Activated CD4-positive, alpha-beta T cell treated with anti-CD3 and anti-CD28 coated beads, Interleukin-2, amount 10 ng/mL, durations not matched to agents 24 days and 14 days (primary cell): Measurements from ENCODE around the gene COBL. TPM values are rescaled to one million over a fixed set of nuclear protein-coding genes. Genes with fewer than 3 reads are reported as not detected.
A peak's percentile ranks its signal among the peaks of the same experiment; 100 is the strongest.

Source experiments
- DNase-seq: peaks from one replicate; pipeline ENCODE4 v3.0.0; 2022
- H3K27ac Mint-ChIP-seq: one replicate; pipeline ENCODE4 v1.8.0; 2022; ENCODE audit warnings: mild to moderate bottlenecking, mixed read lengths
- H3K27me3 Mint-ChIP-seq: one replicate; pipeline ENCODE4 v1.8.0; 2022; ENCODE audit warnings: mixed read lengths
- H3K36me3 Mint-ChIP-seq: one replicate; pipeline ENCODE4 v1.8.0; 2022; ENCODE audit warnings: low read depth, mild to moderate bottlenecking, mixed read lengths
- H3K4me1 Mint-ChIP-seq: one replicate; pipeline ENCODE4 v1.8.0; 2021; ENCODE audit warnings: mixed read lengths
- H3K4me3 Mint-ChIP-seq: one replicate; pipeline ENCODE4 v1.8.0; 2022; ENCODE audit warnings: mild to moderate bottlenecking, moderate library complexity, mixed read lengths
- H3K9me3 Mint-ChIP-seq: one replicate; pipeline ENCODE4 v1.8.0; 2021; ENCODE audit warnings: mixed read lengths
- intact Hi-C: fragments of 100-400 bp; cut with micrococcal nuclease; formaldehyde crosslinking; loops from one replicate; pipeline ENCODE4 v1.15.1; 2023
- total RNA-seq: library from RNA; stranded (reverse); gene quantifications from 2 replicates; pipeline ENCODE4 v1.2.3, GENCODE V29; 2022

Gene COBL
- total RNA-seq, 1 donor from 2014 or later = not detected

GRCh38 chr7:51190969-51191368 is 125.6 kb downstream of the COBL start:
- Mint-ChIP-seq H3K4me1 (no peaks in the 10 kb centered on the region), H3K36me3 (no peaks in the 10 kb centered on the region), H3K27me3 (peaks cover 7% of the 10 kb centered on the region), H3K9me3 (no peaks in the 10 kb centered on the region), H3K27ac (no peak overlapping the region), H3K4me3 (no peak overlapping the region)
- intact Hi-C loops = no loop called here
- no peak for DNase-seq

GRCh38 chr7:51189777-51190176 is 126.8 kb downstream of the COBL start:
- Mint-ChIP-seq H3K27ac (no peak overlapping the region), H3K4me3 (no peak overlapping the region), H3K4me1 (no peaks in the 10 kb centered on the region), H3K9me3 (no peaks in the 10 kb centered on the region), H3K36me3 (no peaks in the 10 kb centered on the region), H3K27me3 (peaks cover 4% of the 10 kb centered on the region)
- no peak for DNase-seq
- intact Hi-C loops = no loop called here

- peaks cover 4% of the 10 kb centered on the region for H3K27me3 Mint-ChIP-seq
- intact Hi-C loops = no loop called here
- H3K36me3 Mint-ChIP-seq = no peaks in the 10 kb centered on the region
- DNase-seq = no peak
- H3K27ac Mint-ChIP-seq = no peak overlapping the region
- H3K9me3 Mint-ChIP-seq = no peaks in the 10 kb centered on the region
- H3K4me1 Mint-ChIP-seq = no peaks in the 10 kb centered on the region
- no peak overlapping the region for H3K4me3 Mint-ChIP-seq
Observed at GRCh38 chr7:51188987-51189386, 127.6 kb downstream of the COBL start.

- Mint-ChIP-seq H3K9me3 (no peaks in the 10 kb centered on the region), H3K27ac (no peak overlapping the region), H3K27me3 (peaks cover 2% of the 10 kb centered on the region), H3K36me3 (no peaks in the 10 kb centered on the region), H3K4me3 (no peak overlapping the region), H3K4me1 (no peaks in the 10 kb centered on the region)
- DNase-seq = no peak
- intact Hi-C loops = no loop called here
Observed at GRCh38 chr7:51187941-51188340, 128.7 kb downstream of the COBL start.

GRCh38 chr7:51186531-51186930 is 130.1 kb downstream of the COBL start:
- intact Hi-C loops = no loop called here
- H3K4me1 Mint-ChIP-seq = no peaks in the 10 kb centered on the region
- DNase-seq = no peak
- H3K9me3 Mint-ChIP-seq = no peaks in the 10 kb centered on the region
- no peaks in the 10 kb centered on the region for H3K36me3 Mint-ChIP-seq
- H3K27ac Mint-ChIP-seq = no peak overlapping the region
- peaks cover 2% of the 10 kb centered on the region for H3K27me3 Mint-ChIP-seq
- H3K4me3 Mint-ChIP-seq = no peak overlapping the region

GRCh38 chr7:51182636-51183166 is 133.9 kb downstream of the COBL start:
- Mint-ChIP-seq H3K9me3 (no peaks in the 10 kb centered on the region), H3K27ac (no peak overlapping the region), H3K27me3 (peaks cover 2% of the 10 kb centered on the region), H3K36me3 (no peaks in the 10 kb centered on the region), H3K4me3 (no peak overlapping the region), H3K4me1 (no peaks in the 10 kb centered on the region)
- intact Hi-C loops = no loop called here
- no peak for DNase-seq

- DNase-seq = no peak
- no peaks in the 10 kb centered on the region for H3K36me3 Mint-ChIP-seq
- H3K9me3 Mint-ChIP-seq = no peaks in the 10 kb centered on the region
- peaks cover 6% of the 10 kb centered on the region for H3K27me3 Mint-ChIP-seq
- intact Hi-C loops = no loop called here
- H3K27ac Mint-ChIP-seq = no peak overlapping the region
- no peak overlapping the region for H3K4me3 Mint-ChIP-seq
- no peaks in the 10 kb centered on the region for H3K4me1 Mint-ChIP-seq
Observed at GRCh38 chr7:51180092-51180491, 136.5 kb downstream of the COBL start.

- Mint-ChIP-seq H3K4me3 (no peak overlapping the region), H3K36me3 (no peaks in the 10 kb centered on the region), H3K27ac (no peak overlapping the region), H3K9me3 (no peaks in the 10 kb centered on the region), H3K27me3 (peaks cover 14% of the 10 kb centered on the region), H3K4me1 (no peaks in the 10 kb centered on the region)
- no peak for DNase-seq
- intact Hi-C loops = no loop called here
Observed at GRCh38 chr7:51175992-51176388, 140.6 kb downstream of the COBL start.

- intact Hi-C loops = no loop called here
- H3K4me3 Mint-ChIP-seq = no peak overlapping the region
- H3K27me3 Mint-ChIP-seq = peaks cover 15% of the 10 kb centered on the region
- no peak overlapping the region for H3K27ac Mint-ChIP-seq
- H3K4me1 Mint-ChIP-seq = no peaks in the 10 kb centered on the region
- no peaks in the 10 kb centered on the region for H3K36me3 Mint-ChIP-seq
- DNase-seq = no peak
- H3K9me3 Mint-ChIP-seq = no peaks in the 10 kb centered on the region
Observed at GRCh38 chr7:51175316-51175991, 141.2 kb downstream of the COBL start.

GRCh38 chr7:51165337-51165736 is 151.3 kb downstream of the COBL start:
- Mint-ChIP-seq H3K4me1 (peaks cover 5% of the 10 kb centered on the region), H3K27ac (no peak overlapping the region), H3K4me3 (no peak overlapping the region), H3K27me3 (peaks cover 32% of the 10 kb centered on the region), H3K36me3 (no peaks in the 10 kb centered on the region), H3K9me3 (no peaks in the 10 kb centered on the region)
- intact Hi-C loops = no loop called here
- no peak for DNase-seq

GRCh38 chr7:51162724-51163329 is 153.8 kb downstream of the COBL start:
- Mint-ChIP-seq H3K27me3 (peaks cover 28% of the 10 kb centered on the region), H3K4me1 (peaks cover 5% of the 10 kb centered on the region), H3K4me3 (no peak overlapping the region), H3K27ac (no peak overlapping the region), H3K36me3 (no peaks in the 10 kb centered on the region), H3K9me3 (no peaks in the 10 kb centered on the region)
- intact Hi-C loops = loop anchor here (1.0 to 5.0 kb wide), 2 partner anchors 101 to 206 kb away; no protein-coding TSS in a partner anchor
- peak; percentile 91 for DNase-seq

- Mint-ChIP-seq H3K4me1 (peaks cover 5% of the 10 kb centered on the region), H3K36me3 (no peaks in the 10 kb centered on the region), H3K27ac (no peak overlapping the region), H3K4me3 (no peak overlapping the region), H3K27me3 (peaks cover 30% of the 10 kb centered on the region), H3K9me3 (no peaks in the 10 kb centered on the region)
- intact Hi-C loops = loop anchor here (1.0 to 5.0 kb wide), 4 partner anchors 100 to 1070 kb away; no protein-coding TSS in a partner anchor
- no peak for DNase-seq
Observed at GRCh38 chr7:51161937-51162336, 154.7 kb downstream of the COBL start.

- peak; percentile 83 for DNase-seq
- Mint-ChIP-seq H3K4me1 (peaks cover 5% of the 10 kb centered on the region), H3K36me3 (no peaks in the 10 kb centered on the region), H3K9me3 (no peaks in the 10 kb centered on the region), H3K4me3 (no peak overlapping the region), H3K27me3 (peaks cover 25% of the 10 kb centered on the region), H3K27ac (no peak overlapping the region)
- intact Hi-C loops = loop anchor here (1.0 to 5.0 kb wide), 3 partner anchors 99 to 1069 kb away; no protein-coding TSS in a partner anchor
Observed at GRCh38 chr7:51160990-51161615, 155.5 kb downstream of the COBL start.

- DNase-seq = no peak
- intact Hi-C loops = loop anchor here (2.0 to 5.0 kb wide), 2 partner anchors 98 to 694 kb away; no protein-coding TSS in a partner anchor
- peaks cover 23% of the 10 kb centered on the region for H3K27me3 Mint-ChIP-seq
- no peak overlapping the region for H3K4me3 Mint-ChIP-seq
- H3K36me3 Mint-ChIP-seq = no peaks in the 10 kb centered on the region
- H3K4me1 Mint-ChIP-seq = peaks cover 5% of the 10 kb centered on the region
- H3K9me3 Mint-ChIP-seq = no peaks in the 10 kb centered on the region
- H3K27ac Mint-ChIP-seq = no peak overlapping the region
Observed at GRCh38 chr7:51160411-51160810, 156.2 kb downstream of the COBL start.
